Muscle of arm (tissue), 12 donors: ENCODE data around the gene CCNQ. TPM values are rescaled to one million over a fixed set of nuclear protein-coding genes. Genes with fewer than 3 reads are reported as not detected.
"Not testable (repeated sequence)": the region's sequence is repeated elsewhere in the genome, so short reads cannot be mapped to it uniquely, and the experiment has no call there.

Experiments
- DNase-seq: peaks from one replicate; pipeline ENCODE4 v3.0.0-alpha.2; 2013
- polyA plus RNA-seq, 12 donors: library from polyadenylated mRNA; unstranded; fragments of 120-200 nt; gene quantifications; one replicate each; pipeline ENCODE4 v1.2.1, GENCODE V29; 2013; ENCODE audit not compliant: insufficient read length in 12 of 12

The CCNQ gene
- polyA plus RNA-seq, 12 donors, result 10.7 to 15.3 (median 11.6) TPM; not detected in 2

GRCh38 chrX:153624196-153625091, 25.5 kb upstream of the CCNQ start:
- DNase-seq, result no peak

DNA sequence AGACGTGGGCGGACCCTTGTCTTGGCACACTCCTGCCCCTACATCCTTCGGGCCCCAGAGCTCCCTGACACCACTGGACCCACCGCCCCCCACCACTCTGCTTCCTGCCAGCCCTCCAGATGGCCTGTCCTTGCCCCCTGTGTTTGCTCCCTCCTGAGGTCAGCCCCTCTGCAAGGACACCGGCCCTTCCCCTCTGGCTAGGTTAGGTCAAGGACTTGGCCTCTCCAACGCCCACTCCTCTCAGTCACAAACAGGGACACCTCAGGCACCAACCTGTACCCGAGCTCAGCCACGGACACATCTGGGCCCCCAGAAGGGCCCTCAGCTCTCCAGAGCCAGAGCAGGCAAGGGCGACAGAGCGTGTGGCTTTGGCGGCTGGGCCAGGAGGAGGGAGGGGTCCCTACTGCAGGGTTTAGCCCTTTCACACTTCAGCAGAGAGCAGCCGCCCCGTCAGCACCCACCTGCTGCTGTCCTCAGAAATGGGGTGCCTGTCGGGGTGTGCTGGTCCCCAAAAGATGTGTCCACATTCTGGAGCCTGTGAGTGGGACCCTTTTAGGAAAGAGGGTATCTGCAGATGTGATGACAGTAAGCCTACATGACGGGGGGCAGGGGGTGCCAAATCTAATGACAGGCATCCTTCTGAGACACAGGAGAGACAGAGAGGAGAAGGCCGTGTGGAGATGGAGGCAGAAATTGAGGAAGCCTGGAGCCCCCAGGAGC, 24.5 kb upstream of the CCNQ start:
- no peak for DNase-seq

DNA sequence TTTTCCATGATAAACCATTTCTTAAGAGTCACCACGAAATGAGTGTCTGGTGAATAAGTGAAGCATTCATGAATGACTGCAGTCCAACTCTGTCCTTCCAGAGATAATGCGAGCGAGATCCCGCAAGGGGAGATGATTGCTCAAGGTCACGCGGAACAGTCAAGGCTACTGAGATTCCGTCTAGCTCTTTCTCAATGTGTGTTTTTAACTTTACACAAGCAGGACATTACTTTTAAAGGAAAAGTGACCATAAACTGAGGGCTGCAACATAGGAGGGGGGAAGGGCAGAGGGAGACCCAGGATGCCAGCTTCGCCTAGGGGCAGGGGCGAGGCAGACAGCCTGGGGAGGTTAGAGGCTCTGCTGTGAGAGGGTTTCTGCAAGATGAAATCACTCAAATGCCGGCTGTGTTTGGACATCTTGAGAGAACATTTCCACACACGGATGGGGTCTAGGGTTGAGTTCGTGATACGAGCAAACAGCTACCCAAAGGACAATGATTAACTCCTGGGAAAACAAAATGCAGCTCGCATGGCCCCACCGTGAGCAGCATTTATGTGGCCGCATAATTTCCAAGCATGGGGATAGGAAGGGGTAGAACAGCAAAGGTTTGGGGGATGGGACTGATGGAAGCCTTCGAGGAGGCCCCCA, 23.8 kb upstream of the CCNQ start:
- no peak for DNase-seq

DNA sequence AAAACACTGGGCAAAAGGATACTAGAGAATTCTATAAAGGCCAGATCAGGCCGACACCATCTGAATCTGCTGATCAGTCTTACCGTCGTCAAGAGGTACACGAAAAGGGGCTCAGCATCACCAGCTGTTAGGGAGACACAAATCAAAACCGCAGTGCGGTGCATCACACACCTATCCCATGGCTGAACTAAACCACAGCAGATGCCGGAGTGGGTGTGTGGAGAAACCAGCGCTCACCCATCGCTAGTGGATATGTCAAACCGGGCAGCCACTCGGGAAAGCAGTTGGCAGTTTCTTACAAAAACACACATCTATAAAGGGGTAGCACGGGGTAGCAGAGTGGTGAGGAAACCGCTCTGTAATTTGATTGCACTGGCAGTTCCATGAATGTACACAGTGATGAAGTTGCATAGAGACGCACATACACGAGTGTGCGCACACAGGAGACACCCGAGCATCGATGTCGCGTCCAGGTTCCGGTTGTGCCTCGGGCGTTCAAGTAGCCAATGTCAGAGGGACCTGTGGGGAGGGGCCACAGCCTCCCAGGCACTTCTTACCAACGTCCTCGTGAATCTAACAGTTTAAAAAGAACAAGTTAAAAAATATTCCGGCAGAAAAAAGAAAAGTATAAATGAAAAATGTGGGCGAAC, 23.1 kb upstream of the CCNQ start:
- no peak for DNase-seq

DNA sequence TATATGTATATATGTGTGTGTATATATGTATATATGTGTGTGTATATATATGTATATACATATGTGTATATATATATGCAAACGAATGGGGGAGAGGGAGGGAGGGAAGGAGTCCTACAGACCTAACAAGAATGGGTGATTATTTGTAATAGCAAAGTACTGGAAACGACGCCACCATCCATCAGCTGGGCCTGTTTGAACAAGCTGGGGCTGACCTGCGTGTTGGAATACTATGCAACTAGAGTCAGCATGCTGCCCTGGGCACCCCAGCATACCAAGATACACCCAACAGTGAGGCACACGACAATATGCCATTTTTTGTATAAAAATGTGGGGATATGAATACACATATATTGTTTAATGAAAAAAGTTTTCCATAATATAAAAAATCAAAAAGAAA, 21.6 kb upstream of the CCNQ start:
- no peak for DNase-seq

DNA sequence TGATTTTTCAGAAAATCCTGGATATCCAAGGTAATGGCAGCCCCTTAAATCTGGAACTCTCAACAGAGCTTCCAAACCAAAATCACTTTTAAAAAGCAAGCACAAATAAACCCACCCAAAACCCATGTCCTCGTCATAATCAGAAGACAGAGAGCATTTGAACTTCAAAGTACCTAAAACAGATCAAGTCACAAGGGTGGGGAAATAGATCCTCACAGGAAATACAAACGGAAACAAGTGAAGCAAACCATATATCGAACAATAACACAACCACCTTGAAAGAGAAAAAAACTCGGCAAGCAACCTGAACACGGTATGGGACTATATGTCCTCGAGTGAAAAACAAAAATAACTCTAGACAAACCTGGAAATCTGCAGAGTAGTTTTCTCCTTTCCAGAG, 15.9 kb upstream of the CCNQ start:
- no peak for DNase-seq

DNA sequence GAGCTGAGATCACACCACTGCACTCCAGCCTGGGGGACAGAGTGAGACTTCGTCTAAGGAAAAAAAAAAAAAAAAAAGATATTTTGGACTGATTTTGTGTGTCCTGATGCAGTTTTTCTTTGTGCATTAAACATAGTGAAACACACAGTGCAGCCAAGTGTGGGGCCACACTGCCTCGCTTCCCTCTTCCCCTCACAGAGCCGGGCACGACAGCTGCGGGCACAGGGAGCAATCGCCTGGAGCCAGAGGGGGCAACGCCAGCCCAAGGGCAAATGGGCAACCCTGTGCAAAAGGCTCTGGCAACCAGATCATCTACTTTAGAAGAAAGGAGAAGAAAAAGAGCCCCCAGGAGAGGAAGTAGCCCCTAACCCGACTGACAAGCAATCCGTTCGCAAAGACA, 13.5 kb upstream of the CCNQ start:
- no peak for DNase-seq

DNA sequence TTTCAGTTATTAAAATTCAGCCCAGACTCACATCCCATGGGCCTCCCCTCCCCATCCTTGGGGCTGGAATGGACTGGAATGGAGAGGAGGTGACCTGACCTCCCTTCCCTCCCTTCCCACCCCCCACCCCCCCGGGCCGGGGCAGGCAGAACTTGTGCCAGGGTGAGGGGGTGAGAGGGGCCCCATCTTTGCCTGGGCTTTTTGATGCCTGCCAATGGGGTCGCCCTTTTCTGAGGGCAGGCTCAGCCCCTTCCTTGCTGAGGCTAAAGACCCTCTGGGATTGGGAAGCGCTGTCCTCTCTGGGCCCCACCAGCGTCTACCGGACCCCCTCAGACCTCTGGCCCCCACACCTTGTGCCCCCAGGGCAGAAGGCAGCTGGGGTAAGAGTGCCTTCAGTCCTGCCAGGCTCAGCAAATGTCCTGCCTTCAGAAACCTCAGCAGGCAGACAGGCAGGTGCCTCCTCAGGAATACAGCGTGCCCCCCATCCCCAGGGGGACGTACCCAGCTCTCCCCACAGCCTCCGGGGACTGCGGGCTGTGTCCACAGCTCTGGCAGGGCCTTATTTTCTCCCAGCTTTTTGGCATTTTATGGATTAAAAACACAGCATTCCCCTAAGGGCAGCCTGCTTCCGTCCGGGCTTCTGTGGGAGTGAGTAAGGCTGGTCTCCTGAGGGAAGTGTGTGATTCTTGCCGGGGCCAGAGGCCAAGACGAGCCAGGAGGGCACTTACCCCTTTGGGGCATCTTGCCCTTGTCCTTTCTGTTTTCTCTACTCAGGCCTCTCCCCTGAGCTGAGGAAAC, 12.6 kb upstream of the CCNQ start:
- DNase-seq, result no peak

- DNase-seq, result no peak
Observed at GRCh38 chrX:153610836-153611213, 11.9 kb upstream of the CCNQ start.

DNA sequence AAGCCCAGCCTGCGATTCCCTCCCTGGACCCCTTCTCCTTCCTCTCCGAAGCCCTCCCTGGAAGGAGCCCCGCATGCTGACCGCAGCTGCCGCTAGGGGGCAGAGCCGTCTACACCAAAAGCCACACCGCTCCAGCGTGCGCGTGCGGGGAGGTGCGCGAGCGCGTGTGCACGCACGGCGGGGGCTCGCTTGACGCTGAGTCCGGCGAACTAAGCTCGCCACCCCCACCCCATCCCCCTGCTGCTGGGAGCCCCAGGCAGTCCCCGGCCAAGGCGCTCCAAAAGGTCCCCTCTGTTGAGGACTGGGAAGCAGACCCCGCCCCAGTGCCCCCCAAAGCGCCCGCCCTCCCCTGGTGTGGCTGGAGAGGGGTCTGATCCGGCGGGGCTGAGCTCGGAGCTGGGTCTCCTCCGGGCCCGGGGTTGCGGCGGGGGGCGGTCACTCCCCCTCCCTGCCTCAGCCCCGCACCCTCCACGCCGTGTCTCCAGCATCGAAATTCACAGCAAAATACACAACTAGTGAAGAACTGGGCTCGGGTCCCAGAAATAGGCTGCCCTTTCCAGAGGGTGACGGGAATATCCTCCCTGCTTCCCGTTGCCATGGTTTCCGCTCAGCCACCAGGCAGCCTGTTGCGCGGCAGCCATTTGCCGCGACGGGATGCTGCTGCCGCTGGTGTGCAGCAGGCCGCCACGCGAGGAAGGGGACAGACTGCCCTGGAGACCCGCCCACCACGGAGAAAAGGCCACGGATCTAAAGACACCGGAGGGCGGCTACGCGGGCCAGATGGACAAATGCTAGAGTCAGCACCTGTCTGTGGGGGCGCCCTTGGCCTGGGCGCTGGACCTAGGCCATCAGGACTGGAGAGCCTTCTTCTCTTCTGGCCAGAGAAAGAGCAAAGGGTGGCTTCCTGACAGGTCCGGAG, 11.2 kb upstream of the CCNQ start:
- peak; percentile 78 for DNase-seq

GRCh38 chrX:153608806-153609205, 9.9 kb upstream of the CCNQ start:
- DNase-seq, result no peak

DNA sequence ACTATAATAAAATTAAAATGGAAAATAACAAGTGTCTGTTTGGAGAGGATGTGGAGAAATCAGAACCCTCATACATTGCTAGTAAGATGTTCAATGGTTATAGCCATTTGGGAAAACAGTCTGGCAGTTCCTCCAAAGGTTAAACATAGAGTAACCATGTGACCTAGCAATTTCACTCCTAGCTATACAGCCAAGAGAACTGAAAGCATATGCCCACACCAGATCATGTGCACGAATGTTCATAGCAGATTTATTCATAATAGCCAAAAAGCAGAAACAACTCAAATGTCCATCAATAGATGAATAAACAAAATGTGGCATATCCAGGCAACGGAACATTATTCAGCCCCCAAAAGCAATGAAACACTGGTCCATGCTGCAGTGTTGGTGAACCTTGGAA, 9.4 kb upstream of the CCNQ start:
- no peak for DNase-seq

DNA sequence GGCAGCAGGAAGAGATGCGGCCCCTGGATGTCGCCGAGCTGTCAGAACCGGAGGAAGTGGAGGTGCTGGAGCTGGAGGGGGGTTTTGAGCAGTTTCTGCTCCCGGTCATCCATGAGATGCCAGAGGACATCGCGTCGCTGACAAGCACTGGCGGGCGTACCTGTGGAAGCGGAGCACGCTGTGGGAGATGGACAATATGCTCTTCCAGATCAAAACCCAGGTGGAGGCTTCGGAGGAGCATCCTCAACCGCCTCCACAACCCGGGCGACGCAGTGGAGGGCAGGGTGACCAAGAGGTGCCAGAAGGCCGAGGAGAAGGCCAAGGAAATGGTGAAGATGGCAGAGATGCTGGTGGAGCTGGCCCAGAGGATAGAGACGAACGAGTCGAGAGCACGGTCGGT, 7.6 kb upstream of the CCNQ start:
- no peak for DNase-seq

DNA sequence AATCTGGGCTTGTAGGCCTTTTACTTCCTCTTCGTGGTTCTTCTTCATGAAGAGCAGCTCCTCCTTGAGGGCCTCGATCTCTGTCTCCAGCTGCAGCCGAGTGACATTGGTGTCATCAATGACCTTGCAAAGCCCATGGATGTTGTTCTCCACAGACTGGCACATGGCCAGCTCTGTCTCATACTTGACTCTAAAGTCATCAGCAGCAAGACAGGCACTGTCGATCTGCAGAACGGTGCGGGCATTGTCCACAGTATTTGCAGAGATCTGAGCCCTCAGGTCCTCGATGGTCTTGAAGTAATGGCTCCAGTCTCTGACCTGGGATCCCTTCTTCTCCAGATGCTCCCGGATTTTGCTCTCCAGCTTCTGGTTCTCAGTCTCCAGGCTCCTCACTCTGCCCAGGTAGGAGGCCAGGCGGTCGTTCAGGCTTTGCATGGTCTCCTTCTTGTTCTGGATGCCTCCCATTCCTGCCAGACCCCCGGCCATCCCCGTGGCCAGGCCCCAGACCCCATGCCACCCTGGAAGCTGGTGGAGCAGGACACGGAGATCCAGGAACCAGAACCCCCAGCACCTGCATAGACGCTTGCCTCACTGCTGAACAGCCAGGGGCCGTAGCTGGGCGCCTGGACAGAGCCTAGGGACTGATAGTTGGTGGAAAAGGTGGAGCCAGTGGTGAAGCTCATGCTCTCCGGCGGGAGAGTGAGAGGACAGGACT, 5.9 kb upstream of the CCNQ start:
- DNase-seq, result not testable (repeated sequence)

GRCh38 chrX:153603131-153603656, 4.3 kb upstream of the CCNQ start:
- DNase-seq, result no peak

DNA sequence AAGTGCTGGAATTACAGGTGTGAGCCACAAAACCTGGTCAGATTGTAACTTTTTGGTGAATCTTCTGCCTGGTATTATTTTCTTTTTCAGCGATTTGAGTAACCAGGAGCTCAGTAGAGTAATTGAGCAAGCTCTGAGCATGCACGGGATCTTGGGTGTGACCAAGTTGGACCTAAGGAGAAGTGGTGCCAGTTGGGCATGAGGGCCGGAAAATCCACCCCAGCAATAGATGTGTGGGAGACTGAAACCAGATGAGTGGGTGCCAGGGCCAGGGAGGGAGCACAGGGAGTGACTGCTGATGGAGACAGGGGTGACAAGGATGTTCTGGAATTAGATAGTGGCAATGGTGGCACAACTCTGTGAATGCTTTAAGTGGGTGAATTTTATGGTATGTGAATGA, 3.7 kb upstream of the CCNQ start:
- no peak for DNase-seq

DNA sequence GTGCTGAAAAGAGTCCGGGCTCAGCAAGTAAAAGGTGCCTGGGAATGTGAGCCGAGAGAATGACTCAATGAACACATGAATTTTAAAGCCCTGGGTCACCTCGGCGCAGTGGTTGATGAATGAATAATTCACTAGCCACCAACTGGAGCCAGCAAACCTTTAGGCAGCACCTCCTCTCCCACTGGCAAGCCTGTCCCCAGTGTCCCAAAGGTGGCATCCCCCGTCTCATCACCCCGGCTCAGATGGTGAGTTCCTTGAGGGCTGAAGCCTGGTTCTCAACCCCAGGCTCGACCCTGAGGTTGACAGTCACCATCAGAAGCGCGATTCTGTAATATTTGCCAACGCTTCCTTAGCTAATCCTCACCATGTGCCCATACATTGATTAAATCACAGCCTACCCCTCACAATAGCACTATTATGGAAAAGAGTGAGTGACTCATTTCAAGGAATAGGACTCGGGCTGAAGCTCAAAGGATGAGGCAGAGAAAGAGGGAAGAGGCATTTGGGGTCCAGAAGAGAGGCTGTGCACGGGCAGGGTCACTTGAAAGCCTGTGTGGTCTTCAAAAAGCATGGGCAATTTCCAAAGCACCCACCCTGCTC, 2.7 kb upstream of the CCNQ start:
- no peak for DNase-seq

DNA sequence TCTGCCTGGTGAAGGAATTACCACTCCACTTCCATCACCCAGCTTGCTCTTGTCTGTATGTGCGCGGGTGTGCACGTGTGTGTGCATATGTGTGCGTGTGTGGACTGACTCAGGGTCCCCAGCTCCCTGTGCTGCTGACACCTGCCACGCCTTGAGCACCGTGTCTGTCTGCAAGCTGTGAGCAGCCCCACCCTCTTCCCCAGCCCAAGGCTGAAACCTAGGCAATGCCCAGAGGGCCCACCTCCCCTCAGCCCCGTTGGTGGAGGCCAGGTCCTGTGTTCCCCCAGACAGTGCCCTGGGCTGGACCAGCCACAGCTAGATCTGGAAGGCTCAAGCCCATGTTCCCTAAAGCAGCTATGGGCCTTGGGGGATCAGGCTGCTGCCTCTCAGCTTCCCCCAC, 2.0 kb upstream of the CCNQ start:
- DNase-seq, result no peak

DNA sequence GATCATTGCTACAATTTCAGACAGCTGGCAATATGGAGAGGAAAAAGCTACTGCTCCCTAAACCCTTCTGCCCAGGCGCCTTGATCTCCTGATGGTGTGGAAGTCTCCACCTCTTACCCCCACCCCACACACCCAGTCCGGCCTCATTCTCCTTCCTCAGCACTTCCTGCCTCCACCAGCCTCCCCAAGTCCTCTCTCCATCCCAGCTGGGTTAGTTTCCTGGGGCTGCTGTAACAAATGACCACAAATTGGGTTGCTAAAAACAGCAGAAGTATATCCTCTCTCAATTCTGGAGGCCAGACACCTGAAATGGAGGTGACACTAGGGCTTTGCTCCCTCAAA, 1.1 kb upstream of the CCNQ start:
- no peak for DNase-seq
